BJ (cell line): ENCODE results near the gene GNAI2. TPM values are rescaled to one million over a fixed set of nuclear protein-coding genes. Genes with fewer than 3 reads are reported as not detected.

ENCODE experiments used
- CTCF ChIA-PET: fragments of 350-600 bp; formaldehyde crosslinking; extraction: SDS; loops from one replicate; lab custom pipeline; 2021; ENCODE audit warnings: antibody characterized with exemption, inconsistent platforms; lab: Yijun Ruan, JAX
- POLR2A ChIA-PET: fragments of 300-600 bp; sonication (Branson Sonifier 250); formaldehyde crosslinking; extraction: SDS; loops from one replicate; lab custom pipeline; 2021; ENCODE audit warnings: antibody characterized with exemption; lab: Charles Lee
- DNase-seq: peaks from one replicate; pipeline ENCODE4 v3.0.0-alpha.2; 2011; ENCODE audit warnings: low read depth
- H3K27me3 ChIP-seq: 2 replicates; pipeline ENCODE4 v1.6.0; 2011; ENCODE audit warnings: low read length; ENCODE audit not compliant: control insufficient read depth, insufficient read depth
- H3K36me3 ChIP-seq: 2 replicates; pipeline ENCODE4 v1.5.1; 2011; ENCODE audit warnings: low read length; ENCODE audit not compliant: control insufficient read depth, insufficient read depth
- H3K4me3 ChIP-seq: 2 replicates; pipeline ENCODE4 v1.5.1; 2011; ENCODE audit warnings: low read depth, mild to moderate bottlenecking, control low read depth, low read length
- polyA plus RNA-seq: library from polyadenylated mRNA; depleted of rRNA; stranded (reverse); fragments of >200 nt; gene quantifications from 2 replicates; pipeline ENCODE4 v1.2.3, GENCODE V29; 2011
- TF ChIP-seq, protein P1 (sequence below): IDR thresholded peaks from 2 replicates; pipeline ENCODE4 v1.5.1; 2011; ENCODE audit warnings: low read depth, mild to moderate bottlenecking, control low read depth, inconsistent platforms, low read length, moderate library complexity; ENCODE audit not compliant: insufficient read depth

Gene GNAI2
- polyA plus RNA-seq, 1 experiment = 887 TPM

- POLR2A ChIA-PET = interaction anchor here (1.0 kb wide), 1 partner anchor 8 kb away, joined by 4 read pairs; no protein-coding TSS in a partner anchor
- TF ChIP-seq, protein P1, sequence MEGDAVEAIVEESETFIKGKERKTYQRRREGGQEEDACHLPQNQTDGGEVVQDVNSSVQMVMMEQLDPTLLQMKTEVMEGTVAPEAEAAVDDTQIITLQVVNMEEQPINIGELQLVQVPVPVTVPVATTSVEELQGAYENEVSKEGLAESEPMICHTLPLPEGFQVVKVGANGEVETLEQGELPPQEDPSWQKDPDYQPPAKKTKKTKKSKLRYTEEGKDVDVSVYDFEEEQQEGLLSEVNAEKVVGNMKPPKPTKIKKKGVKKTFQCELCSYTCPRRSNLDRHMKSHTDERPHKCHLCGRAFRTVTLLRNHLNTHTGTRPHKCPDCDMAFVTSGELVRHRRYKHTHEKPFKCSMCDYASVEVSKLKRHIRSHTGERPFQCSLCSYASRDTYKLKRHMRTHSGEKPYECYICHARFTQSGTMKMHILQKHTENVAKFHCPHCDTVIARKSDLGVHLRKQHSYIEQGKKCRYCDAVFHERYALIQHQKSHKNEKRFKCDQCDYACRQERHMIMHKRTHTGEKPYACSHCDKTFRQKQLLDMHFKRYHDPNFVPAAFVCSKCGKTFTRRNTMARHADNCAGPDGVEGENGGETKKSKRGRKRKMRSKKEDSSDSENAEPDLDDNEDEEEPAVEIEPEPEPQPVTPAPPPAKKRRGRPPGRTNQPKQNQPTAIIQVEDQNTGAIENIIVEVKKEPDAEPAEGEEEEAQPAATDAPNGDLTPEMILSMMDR = no peak
- CTCF ChIA-PET = interaction anchor here (0.6 to 3.8 kb wide), 7 partner anchors 8 to 85 kb away, joined by 3 to 41 read pairs (median 3); no protein-coding TSS in a partner anchor
- H3K4me3 ChIP-seq = peak overlapping the region; percentile 76
- no peak for DNase-seq
- peaks cover 10% of the 10 kb centered on the region for H3K36me3 ChIP-seq
- H3K27me3 ChIP-seq = no peaks in the 10 kb centered on the region
These were observed 2.6 kb downstream of the GNAI2 start for GRCh38 chr3:50238549-50239026.

DNA sequence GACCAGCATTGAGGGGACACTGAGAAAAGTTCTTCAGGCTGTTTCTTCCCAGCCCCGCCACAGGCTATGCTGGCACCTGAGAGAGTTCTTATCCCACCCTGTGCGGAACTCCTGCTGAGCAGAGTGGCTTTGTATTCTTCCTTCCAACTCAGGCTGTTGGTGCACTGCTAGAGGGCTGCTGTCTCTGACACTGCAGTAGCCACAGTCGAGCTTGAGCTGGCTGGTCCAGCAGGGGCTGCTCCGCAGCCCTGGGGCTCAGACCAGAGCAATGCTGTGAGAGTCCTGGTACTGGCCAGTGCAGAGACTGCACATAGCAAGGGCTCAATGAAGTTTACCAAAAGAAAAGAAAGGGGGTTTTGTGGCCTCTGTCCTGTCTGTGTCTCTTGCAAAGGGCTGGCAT lies 3.6 kb downstream of the GNAI2 start:
- Histone ChIP-seq H3K4me3 (no peak overlapping the region), H3K27me3 (no peaks in the 10 kb centered on the region), H3K36me3 (peaks cover 13% of the 10 kb centered on the region)
- no peak for DNase-seq
- POLR2A ChIA-PET = interaction anchor here (0.7 kb wide), 1 partner anchor 57 kb away, joined by 4 read pairs; no protein-coding TSS in a partner anchor
- TF ChIP-seq, protein P1 = no peak
- CTCF ChIA-PET = interaction anchor here (0.5 to 2.0 kb wide), 5 partner anchors 11 to 1793 kb away, joined by 3 to 6 read pairs (median 3); partner anchors contain the start of gene SEMA3B

- POLR2A ChIA-PET = interaction anchor here (0.7 kb wide), 2 partner anchors 26 to 360 kb away, joined by 3 to 6 read pairs; no protein-coding TSS in a partner anchor
- CTCF ChIA-PET = interaction anchor here (1.0 to 2.3 kb wide), 5 partner anchors 14 to 46 kb away, joined by 4 to 6 read pairs (median 5); no protein-coding TSS in a partner anchor
- TF ChIP-seq, protein P1 = no peak
These were observed 5.2 kb downstream of the GNAI2 start for GRCh38 chr3:50241163-50241562.

DNA sequence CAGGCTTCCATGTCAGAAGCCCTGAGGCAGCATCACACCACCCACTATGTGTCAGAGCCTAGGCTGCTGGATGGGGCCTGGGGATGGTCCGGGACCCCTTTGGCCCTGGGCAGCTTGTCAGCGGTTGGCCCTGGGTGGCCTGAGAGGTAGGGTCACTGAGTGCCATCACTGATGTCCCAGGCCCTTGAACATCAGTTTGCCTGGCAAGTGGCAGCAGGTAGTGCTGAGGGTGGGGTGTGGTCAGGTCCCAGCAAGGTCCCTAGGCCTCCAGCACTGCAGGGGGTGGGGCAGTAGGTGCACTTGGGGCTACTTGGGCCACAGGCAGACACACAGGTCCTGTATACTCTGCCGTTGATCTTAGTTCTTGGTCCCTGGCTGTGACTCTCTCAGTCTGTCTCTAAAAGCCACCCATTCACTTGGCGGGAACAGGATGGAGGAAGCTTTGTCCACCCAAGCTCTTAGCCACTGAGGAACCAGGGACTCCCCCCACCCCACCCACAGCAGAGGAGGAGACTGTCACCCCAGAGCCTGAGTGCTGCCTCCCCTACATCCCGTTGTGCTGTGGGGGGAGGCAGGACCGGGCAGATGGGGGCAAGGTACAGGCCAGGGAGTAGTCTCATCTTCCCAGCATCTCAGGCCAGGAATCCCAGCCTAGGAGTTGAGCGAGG lies 5.8 kb downstream of the GNAI2 start:
- TF ChIP-seq, protein P1 = no peak
- DNase-seq = no peak
- no peaks in the 10 kb centered on the region for H3K27me3 ChIP-seq
- ChIA-PET POLR2A (interaction anchor here (0.7 kb wide), 2 partner anchors 25 to 360 kb away, joined by 3 to 6 read pairs; no protein-coding TSS in a partner anchor), CTCF (interaction anchor here (0.7 to 2.3 kb wide), 6 partner anchors 14 to 47 kb away, joined by 4 to 6 read pairs (median 4); no protein-coding TSS in a partner anchor)
- H3K36me3 ChIP-seq = peaks cover 13% of the 10 kb centered on the region
- no peak overlapping the region for H3K4me3 ChIP-seq

More at GRCh38 chr3:50241163-50241562, 5.2 kb downstream of the GNAI2 start:
- Histone ChIP-seq H3K4me3 (no peak overlapping the region), H3K36me3 (peaks cover 13% of the 10 kb centered on the region), H3K27me3 (no peaks in the 10 kb centered on the region)
- DNase-seq = no peak

GRCh38 chr3:50242381-50242770 lies 6.4 kb downstream of the GNAI2 start:
- Histone ChIP-seq H3K27me3 (no peaks in the 10 kb centered on the region), H3K36me3 (peaks cover 13% of the 10 kb centered on the region), H3K4me3 (no peak overlapping the region)
- TF ChIP-seq, protein P1 = no peak
- CTCF ChIA-PET = interaction anchor here (1.6 to 2.3 kb wide), 4 partner anchors 14 to 18 kb away, joined by 4 to 10 read pairs (median 7); no protein-coding TSS in a partner anchor
- POLR2A ChIA-PET = no interaction called here
- no peak for DNase-seq
